B cell (primary cell): Measurements from ENCODE around the gene CARNS1. TPM values are rescaled to one million over a fixed set of nuclear protein-coding genes. Genes with fewer than 3 reads are reported as not detected.

Experiments used
- ATAC-seq: fragments of 200-7000 bp; cut with Tn5 transposase; one replicate; pipeline ENCODE4 v1.10.0; 2021; ENCODE audit warnings: low read depth, mild to moderate bottlenecking, moderate number of reproducible peaks, moderate library complexity
- CTCF ChIA-PET: fragments of 350-600 bp; sonication (Branson Sonifier 250); formaldehyde crosslinking; loops from one replicate; lab custom pipeline; 2021; ENCODE audit warnings: antibody characterized with exemption, inconsistent platforms; lab: Charles Lee
- POLR2A ChIA-PET: fragments of 350-600 bp; sonication (Branson Sonifier 250); formaldehyde crosslinking; loops from one replicate; lab custom pipeline; 2021; ENCODE audit warnings: antibody characterized with exemption; lab: Charles Lee
- DNase-seq: peaks from one replicate; pipeline ENCODE4 v3.0.0; 2013
- H2AFZ ChIP-seq: 2 replicates; pipeline ENCODE4 v1.6.1; 2012; ENCODE audit warnings: mild to moderate bottlenecking, low read depth, low read length; ENCODE audit not compliant: insufficient read depth, poor library complexity, severe bottlenecking
- H3K27ac ChIP-seq, 2 donors: 1 replicate in 1 of 2; 2 replicates in 1 of 2; pipeline ENCODE4 v1.5.1; 2012 to 2013; ENCODE audit warnings: low read length in 2 of 2, mild to moderate bottlenecking in 2 of 2, moderate library complexity in 1 of 2
- H3K27me3 ChIP-seq, 4 experiments: fragments of 200-600 bp in 1 of 4; sonication (generic) in 1 of 4; replicated peaks in 1 of 4; 1 replicate in 2 of 4; 2 replicates in 2 of 4; pipeline versions ENCODE4 v1.6.1 to v1.7.0; 2013 to 2016; ENCODE audit warnings: low read length in 3 of 4, mild to moderate bottlenecking in 2 of 4, mixed read lengths in 1 of 4, moderate library complexity in 1 of 4; ENCODE audit not compliant: insufficient read depth in 4 of 4, control insufficient read depth in 3 of 4; ENCODE audit errors: control extremely low read depth in 1 of 4
- H3K36me3 ChIP-seq, 2 experiments: replicated peaks in 1 of 2; 1 replicate in 1 of 2; 2 replicates in 1 of 2; pipeline versions ENCODE4 v1.6.1 to v1.7.1; 2013; ENCODE audit warnings: low read length in 1 of 2; ENCODE audit not compliant: insufficient read depth in 2 of 2, control insufficient read depth in 1 of 2; ENCODE audit errors: control extremely low read depth in 1 of 2, extremely low read depth in 1 of 2
- H3K4me1 ChIP-seq, 2 donors: fragments of 200-600 bp in 1 of 2; sonication (generic) in 1 of 2; 1 replicate in 1 of 2; 2 replicates in 1 of 2; pipeline versions ENCODE4 v1.5.1 to v1.6.1; 2013 to 2017; ENCODE audit warnings: low read length in 2 of 2; ENCODE audit not compliant: control insufficient read depth in 2 of 2, insufficient read depth in 2 of 2
- H3K4me2 ChIP-seq: replicated peaks from 2 replicates; pipeline ENCODE3; 2012; ENCODE audit warnings: mild to moderate bottlenecking, low read depth, low read length; ENCODE audit not compliant: poor library complexity, severe bottlenecking
- H3K4me3 ChIP-seq, 5 experiments: fragments of 200-600 bp in 1 of 5; sonication (generic) in 1 of 5; 1 replicate in 3 of 5; 2 replicates in 2 of 5; pipeline versions ENCODE4 v1.5.1 to v1.7.0; 2011 to 2016; ENCODE audit warnings: low read length in 4 of 5, mild to moderate bottlenecking in 4 of 5, low read depth in 2 of 5, control low read depth in 1 of 5, moderate library complexity in 1 of 5; ENCODE audit not compliant: insufficient read depth in 1 of 5; ENCODE audit errors: control extremely low read depth in 1 of 5, extremely low read depth in 1 of 5
- H3K79me2 ChIP-seq: fragments of 200-600 bp; sonication (generic); one replicate; pipeline ENCODE4 v1.6.0; 2016; ENCODE audit warnings: low read length; ENCODE audit not compliant: control insufficient read depth, insufficient read depth
- H3K9ac ChIP-seq: fragments of 200-600 bp; sonication (generic); 2 replicates; pipeline ENCODE4 v1.6.1; 2017; ENCODE audit warnings: mild to moderate bottlenecking, low read length, moderate library complexity
- H3K9me3 ChIP-seq, 3 donors: one replicate each; pipeline versions ENCODE4 v1.6.1 to v1.7.1; 2013; ENCODE audit warnings: low read length in 2 of 3; ENCODE audit not compliant: control insufficient read depth in 2 of 3, insufficient read depth in 1 of 3; ENCODE audit errors: control extremely low read depth in 1 of 3
- H4K20me1 ChIP-seq: 2 replicates; pipeline ENCODE4 v1.6.0; 2012; ENCODE audit warnings: mild to moderate bottlenecking, low read length; ENCODE audit not compliant: insufficient read depth, control insufficient read depth, poor library complexity, severe bottlenecking
- H3K27ac Mint-ChIP-seq: one replicate; pipeline ENCODE4 v1.8.0; 2021; ENCODE audit warnings: mixed read lengths
- H3K27me3 Mint-ChIP-seq: one replicate; pipeline ENCODE4 v1.8.0; 2021; ENCODE audit warnings: mixed read lengths
- H3K4me1 Mint-ChIP-seq: one replicate; pipeline ENCODE4 v1.8.0; 2021; ENCODE audit warnings: mixed read lengths
- H3K4me3 Mint-ChIP-seq: one replicate; pipeline ENCODE4 v1.8.0; 2021; ENCODE audit warnings: mixed read lengths
- H3K9me3 Mint-ChIP-seq: one replicate; pipeline ENCODE4 v1.8.0; 2022; ENCODE audit warnings: mixed read lengths; ENCODE audit not compliant: insufficient read depth
- EZH2 ChIP-seq: IDR thresholded peaks from 2 replicates; pipeline ENCODE4 v1.6.1; 2012; ENCODE audit warnings: borderline replicate concordance, low read depth, mild to moderate bottlenecking, moderate library complexity, low read length; ENCODE audit not compliant: insufficient read depth, poor library complexity, severe bottlenecking
- WGBS: methylation state at CpG from one replicate; pipeline ENCODE4 v1.1.5; 2013; ENCODE audit warnings: missing lambda C conversion rate; ENCODE audit not compliant: insufficient coverage; 5-methylcytosine and 5-hydroxymethylcytosine counted together
- intact Hi-C: fragments of 100-400 bp; cut with micrococcal nuclease; formaldehyde crosslinking; loops from one replicate; pipeline ENCODE4 v1.10.0; 2022
- polyA plus RNA-seq: library from polyadenylated mRNA; depleted of rRNA; stranded (reverse); fragments of >200 nt; gene quantifications from 2 replicates; pipeline ENCODE4 v1.2.3, GENCODE V29; 2012
- total RNA-seq, 2 donors: library from RNA; stranded (reverse); fragments of 120-200 nt in 1 of 2; gene quantifications; 1 replicate in 1 of 2; 2 replicates in 1 of 2; pipeline versions ENCODE4 v1.2.3 to v1.2.4, GENCODE V29; 2013 to 2022
- TF ChIP-seq, protein P1 (sequence below): fragments of 200-600 bp; IDR thresholded peaks from one replicate; pipeline ENCODE4 v1.8.0; 2022; ENCODE audit warnings: antibody characterized with exemption, mild to moderate bottlenecking

Gene CARNS1
- total and polyA plus RNA-seq, 2 donors (not counting 1 experiment from before 2014, with no cell fraction given), result 24.1 to 41.1 TPM

DNA sequence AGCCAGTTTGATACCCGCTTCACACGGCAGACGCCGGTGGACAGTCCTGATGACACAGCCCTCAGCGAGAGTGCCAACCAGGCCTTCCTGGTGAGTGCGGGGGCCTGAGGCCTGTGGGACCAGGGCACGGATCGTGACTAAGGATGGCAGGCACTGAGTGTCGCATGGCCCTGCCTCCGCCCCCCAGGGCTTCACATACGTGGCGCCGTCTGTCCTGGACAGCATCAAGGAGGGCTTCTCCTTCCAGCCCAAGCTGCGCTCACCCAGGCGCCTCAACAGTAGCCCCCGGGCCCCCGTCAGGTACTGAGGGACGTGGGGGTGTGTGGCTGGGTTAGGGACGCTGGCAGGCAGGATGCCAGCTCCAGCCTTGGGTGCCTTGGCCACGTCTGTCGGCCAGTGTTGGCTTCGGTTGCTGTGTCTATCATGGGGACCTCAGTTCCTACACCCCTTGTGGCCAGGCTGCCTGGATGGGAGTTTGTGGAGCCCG lies 19.0 kb downstream of the CARNS1 start:
- H3K4me2 ChIP-seq, result peak overlapping the region; percentile 99
- ChIA-PET CTCF (interaction anchor here (2.0 to 4.0 kb wide), 2 partner anchors 15 to 35 kb away, joined by 6 to 30 read pairs; partner anchors contain the start of gene TMEM134), POLR2A (interaction anchor here (0.6 to 9.5 kb wide), 10 partner anchors 13 to 79 kb away, joined by 3 to 215 read pairs (median 30); partner anchors contain the start of genes AIP, PITPNM1, PPP1CA and TBC1D10C)
- H3K27ac Mint-ChIP-seq, result peak overlapping the region; percentile 83
- no peak overlapping the region for H2AFZ ChIP-seq
- peak overlapping the region; percentile 12 to 88 for H3K27ac ChIP-seq
- peaks cover 0 to 3% (median 0%) of the 10 kb centered on the region in 3 donors for H3K9me3 ChIP-seq
- peak; percentile 45 for DNase-seq
- no peak for ATAC-seq
- intact Hi-C loops, result no loop called here
- WGBS, result 64% methylated on average over 16 of the region's 23 CpGs
- H3K4me1 Mint-ChIP-seq, result peaks cover 77% of the 10 kb centered on the region
- peaks cover 88% of the 10 kb centered on the region for H3K79me2 ChIP-seq
- peak overlapping the region; percentile 65 for H3K4me3 Mint-ChIP-seq
- H3K36me3 ChIP-seq, result peaks cover 0 to 55% of the 10 kb centered on the region in 2 experiments
- no peaks in the 10 kb centered on the region for H3K27me3 Mint-ChIP-seq
- TF ChIP-seq, protein P1, sequence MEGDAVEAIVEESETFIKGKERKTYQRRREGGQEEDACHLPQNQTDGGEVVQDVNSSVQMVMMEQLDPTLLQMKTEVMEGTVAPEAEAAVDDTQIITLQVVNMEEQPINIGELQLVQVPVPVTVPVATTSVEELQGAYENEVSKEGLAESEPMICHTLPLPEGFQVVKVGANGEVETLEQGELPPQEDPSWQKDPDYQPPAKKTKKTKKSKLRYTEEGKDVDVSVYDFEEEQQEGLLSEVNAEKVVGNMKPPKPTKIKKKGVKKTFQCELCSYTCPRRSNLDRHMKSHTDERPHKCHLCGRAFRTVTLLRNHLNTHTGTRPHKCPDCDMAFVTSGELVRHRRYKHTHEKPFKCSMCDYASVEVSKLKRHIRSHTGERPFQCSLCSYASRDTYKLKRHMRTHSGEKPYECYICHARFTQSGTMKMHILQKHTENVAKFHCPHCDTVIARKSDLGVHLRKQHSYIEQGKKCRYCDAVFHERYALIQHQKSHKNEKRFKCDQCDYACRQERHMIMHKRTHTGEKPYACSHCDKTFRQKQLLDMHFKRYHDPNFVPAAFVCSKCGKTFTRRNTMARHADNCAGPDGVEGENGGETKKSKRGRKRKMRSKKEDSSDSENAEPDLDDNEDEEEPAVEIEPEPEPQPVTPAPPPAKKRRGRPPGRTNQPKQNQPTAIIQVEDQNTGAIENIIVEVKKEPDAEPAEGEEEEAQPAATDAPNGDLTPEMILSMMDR, result no peak
- TF ChIP-seq EZH2, result no peak
- peak overlapping the region in 3 of 5 experiments; percentile 36 to 96 (median 79) for H3K4me3 ChIP-seq
- H3K9me3 Mint-ChIP-seq, result no peaks in the 10 kb centered on the region
- H4K20me1 ChIP-seq, result peaks cover 93% of the 10 kb centered on the region
- H3K27me3 ChIP-seq, result no peaks in the 10 kb centered on the region
- H3K9ac ChIP-seq, result peak overlapping the region; percentile 82
- peaks cover 46 to 79% of the 10 kb centered on the region in 2 donors for H3K4me1 ChIP-seq
